NB4 (cell line): Measurements from ENCODE around the gene ATP10A.
"Not testable (repeated sequence)": the region's sequence is repeated elsewhere in the genome, so short reads cannot be mapped to it uniquely, and the experiment has no call there.

Source experiments
- DNase-seq: peaks from one replicate; pipeline ENCODE4 v3.0.0; 2010; ENCODE audit warnings: low read depth
- H3K4me3 ChIP-seq: one replicate; pipeline ENCODE4 v1.5.1; 2011; ENCODE audit warnings: mild to moderate bottlenecking, low read depth, low read length, moderate library complexity
- MAX ChIP-seq: IDR thresholded peaks from 2 replicates; pipeline ENCODE4 v1.6.1; 2011; ENCODE audit warnings: low read depth, low read length
- MYC ChIP-seq: IDR thresholded peaks from 2 replicates; pipeline ENCODE4 v1.6.1; 2011; ENCODE audit warnings: low read depth, low read length
- POLR2A ChIP-seq: IDR thresholded peaks from 2 replicates; pipeline ENCODE4 v1.6.1; 2011; ENCODE audit warnings: mild to moderate bottlenecking; ENCODE audit not compliant: insufficient read length; ENCODE audit errors: extremely low read depth
- TF ChIP-seq, protein P1 (sequence below): IDR thresholded peaks from one replicate; pipeline ENCODE4 v1.5.1; 2012; ENCODE audit warnings: low read depth, low read length

Gene ATP10A

DNA sequence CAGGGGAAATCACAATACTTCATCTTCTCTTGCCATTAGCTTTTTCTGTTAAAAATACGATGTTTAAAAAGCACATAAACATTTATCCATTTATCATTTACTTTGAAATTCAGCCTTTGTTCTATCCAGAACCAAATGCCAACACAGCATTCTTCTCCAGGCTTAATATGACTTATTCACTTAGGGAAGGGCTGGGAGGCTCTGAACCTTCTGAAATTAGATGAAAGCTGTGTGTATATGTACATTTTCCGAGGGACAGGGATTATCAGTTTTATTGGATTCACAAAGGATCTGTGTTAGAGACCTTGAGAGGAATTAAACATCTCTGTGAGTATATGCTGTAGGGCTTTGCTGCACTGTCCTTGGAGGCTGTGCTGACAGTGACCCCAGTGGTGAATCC, 213.7 kb downstream of the ATP10A start:
- DNase-seq = no peak
- TF ChIP-seq MAX (no peak), POLR2A (no peak), MYC (no peak)
- TF ChIP-seq, protein P1, sequence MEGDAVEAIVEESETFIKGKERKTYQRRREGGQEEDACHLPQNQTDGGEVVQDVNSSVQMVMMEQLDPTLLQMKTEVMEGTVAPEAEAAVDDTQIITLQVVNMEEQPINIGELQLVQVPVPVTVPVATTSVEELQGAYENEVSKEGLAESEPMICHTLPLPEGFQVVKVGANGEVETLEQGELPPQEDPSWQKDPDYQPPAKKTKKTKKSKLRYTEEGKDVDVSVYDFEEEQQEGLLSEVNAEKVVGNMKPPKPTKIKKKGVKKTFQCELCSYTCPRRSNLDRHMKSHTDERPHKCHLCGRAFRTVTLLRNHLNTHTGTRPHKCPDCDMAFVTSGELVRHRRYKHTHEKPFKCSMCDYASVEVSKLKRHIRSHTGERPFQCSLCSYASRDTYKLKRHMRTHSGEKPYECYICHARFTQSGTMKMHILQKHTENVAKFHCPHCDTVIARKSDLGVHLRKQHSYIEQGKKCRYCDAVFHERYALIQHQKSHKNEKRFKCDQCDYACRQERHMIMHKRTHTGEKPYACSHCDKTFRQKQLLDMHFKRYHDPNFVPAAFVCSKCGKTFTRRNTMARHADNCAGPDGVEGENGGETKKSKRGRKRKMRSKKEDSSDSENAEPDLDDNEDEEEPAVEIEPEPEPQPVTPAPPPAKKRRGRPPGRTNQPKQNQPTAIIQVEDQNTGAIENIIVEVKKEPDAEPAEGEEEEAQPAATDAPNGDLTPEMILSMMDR = no peak
- H3K4me3 ChIP-seq = no peak overlapping the region

GRCh38 chr15:25643120-25643519, 220.0 kb downstream of the ATP10A start:
- no peak for DNase-seq
- TF ChIP-seq, protein P1 = no peak
- TF ChIP-seq POLR2A (no peak), MYC (no peak), MAX (no peak)
- H3K4me3 ChIP-seq = no peak overlapping the region

GRCh38 chr15:25641762-25642161, 221.4 kb downstream of the ATP10A start:
- TF ChIP-seq MAX = no peak
- H3K4me3 ChIP-seq = no peak overlapping the region
- DNase-seq = no peak

- no peak for DNase-seq
- no peak overlapping the region for H3K4me3 ChIP-seq
- TF ChIP-seq MYC (no peak), POLR2A (no peak)
Observed at GRCh38 chr15:25641361-25641760, 221.8 kb downstream of the ATP10A start.

DNA sequence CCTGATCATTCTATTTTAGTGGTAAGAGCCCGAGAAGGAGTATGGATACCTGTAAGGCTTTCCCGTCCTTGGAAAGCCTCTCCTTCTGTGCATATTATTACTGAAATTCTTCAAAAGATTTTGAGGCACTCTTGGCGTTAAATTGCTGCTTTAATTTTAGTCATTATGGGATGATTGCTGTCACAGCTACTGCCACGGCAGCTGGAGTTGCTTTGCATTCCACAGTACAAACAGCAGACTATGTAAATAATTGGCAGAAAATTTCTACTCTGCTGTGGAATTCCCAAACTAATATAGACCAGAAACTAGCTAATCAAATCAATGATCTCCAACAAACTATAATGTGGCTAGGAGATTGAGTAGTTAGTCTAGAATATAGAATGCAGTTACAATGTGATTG, 222.2 kb downstream of the ATP10A start:
- DNase-seq, H3K4me3 ChIP-seq: not testable (repeated sequence)

DNA sequence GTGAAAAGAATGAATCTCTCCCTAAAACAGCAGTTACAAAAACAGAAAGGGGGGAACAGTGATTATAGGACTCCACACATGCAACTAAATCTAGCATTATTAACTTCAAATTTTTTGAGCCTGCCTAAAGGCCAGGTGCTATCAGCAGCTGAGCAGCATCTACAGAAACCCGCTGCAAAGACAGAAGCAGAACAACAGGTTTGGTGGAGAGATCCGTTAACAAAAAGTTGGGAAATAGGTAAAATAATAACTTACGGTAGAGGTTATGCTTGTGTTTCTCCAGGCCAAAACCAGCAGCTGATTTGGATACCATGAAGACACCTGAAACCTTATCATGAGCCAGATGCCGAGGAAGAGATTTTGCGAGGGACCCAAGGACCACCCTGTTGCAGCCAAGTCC, 222.7 kb downstream of the ATP10A start:
- H3K4me3 ChIP-seq = no peak overlapping the region
- no peak for DNase-seq
- no peak for TF ChIP-seq MYC
- no peak for TF ChIP-seq MAX
- no peak for TF ChIP-seq POLR2A
- TF ChIP-seq, protein P1 = no peak

DNA sequence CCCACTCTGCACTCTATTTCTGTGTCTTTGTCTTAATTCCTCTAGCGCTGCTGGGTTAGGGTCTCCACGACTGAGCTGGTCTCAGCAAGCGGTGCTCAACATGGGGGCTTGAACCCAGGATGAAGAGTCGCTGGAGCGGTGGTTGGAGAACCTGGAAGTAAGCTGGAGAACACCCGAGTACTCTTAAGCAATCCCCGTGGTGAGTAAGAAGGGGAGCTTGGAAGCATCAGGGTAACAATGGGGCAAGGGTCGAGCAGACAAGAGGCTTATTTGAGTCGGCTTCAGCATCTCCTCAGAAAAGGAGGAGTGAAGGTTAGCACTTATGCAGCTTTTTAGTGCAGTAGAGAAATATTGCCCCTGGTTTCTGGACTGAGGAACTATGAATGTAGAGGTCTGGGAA, 226.6 kb downstream of the ATP10A start:
- DNase-seq, H3K4me3 ChIP-seq: not testable (repeated sequence)

GRCh38 chr15:25635191-25635590, 227.9 kb downstream of the ATP10A start:
- TF ChIP-seq POLR2A = no peak
- no peak for TF ChIP-seq MYC
- no peak for TF ChIP-seq MAX
- TF ChIP-seq, protein P1 = no peak
- no peak overlapping the region for H3K4me3 ChIP-seq
- DNase-seq = no peak
